Adipocyte (in vitro differentiated cells): ENCODE results near the gene MCM3AP.

Experiments used
- DNase-seq: peaks from one replicate; pipeline ENCODE4 v3.0.0-alpha.2; 2015; ENCODE audit warnings: low read depth
- H3K27me3 ChIP-seq: replicated peaks from 2 replicates; pipeline ENCODE4 v1.7.0; 2013; ENCODE audit warnings: mild to moderate bottlenecking, low read length, moderate library complexity; ENCODE audit not compliant: control insufficient read depth, insufficient read depth
- H3K36me3 ChIP-seq: 2 replicates; pipeline ENCODE4 v1.7.0; 2013; ENCODE audit warnings: low read length, mild to moderate bottlenecking, moderate library complexity; ENCODE audit not compliant: control insufficient read depth, insufficient read depth, severe bottlenecking
- H3K4me1 ChIP-seq: 2 replicates; pipeline ENCODE4 v1.7.0; 2013; ENCODE audit warnings: mild to moderate bottlenecking, low read length, moderate library complexity; ENCODE audit not compliant: control insufficient read depth, insufficient read depth
- H3K4me3 ChIP-seq: 2 replicates; pipeline ENCODE4 v1.7.0; 2013; ENCODE audit warnings: mild to moderate bottlenecking, low read length, moderate library complexity
- H3K9ac ChIP-seq: 2 replicates; pipeline ENCODE4 v1.7.0; 2013; ENCODE audit warnings: mild to moderate bottlenecking, low read length, moderate library complexity
- H3K9me3 ChIP-seq: 2 replicates; pipeline ENCODE4 v1.7.0; 2013; ENCODE audit warnings: mild to moderate bottlenecking, low read length, moderate library complexity; ENCODE audit not compliant: control insufficient read depth

The MCM3AP gene

DNA sequence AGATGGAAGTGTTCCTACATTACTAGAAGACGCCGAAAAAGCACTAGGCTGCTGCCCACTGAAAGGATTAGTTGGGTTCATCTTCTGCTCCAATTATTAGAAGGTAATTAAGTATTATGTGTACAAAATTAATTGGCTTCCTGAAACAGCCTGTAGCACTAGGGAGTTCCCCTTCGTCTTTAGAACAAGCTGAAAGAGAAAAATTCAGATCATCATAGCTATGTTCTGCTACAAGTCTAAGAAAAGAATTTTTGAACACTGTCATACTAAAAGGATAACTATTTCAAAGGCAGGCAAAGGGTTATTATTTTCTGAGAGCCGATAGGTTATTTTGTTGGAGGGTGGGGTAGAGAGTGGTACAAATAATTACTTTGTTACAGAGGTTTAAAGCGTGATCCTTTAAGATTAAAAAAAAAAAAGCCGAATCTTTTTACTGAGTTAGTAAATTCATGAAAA, at the start of gene MCM3AP:
Gene MCM3AP, minus strand, starts transcription at position 406 of the 456 bp plus-strand sequence. Its CDS starts 325 bp downstream, at position 81.
- Histone ChIP-seq H3K27me3 (no peaks in the 10 kb centered on the region), H3K4me3 (peak within 1 kb of the TSS; percentile 99), H3K9me3 (no peaks in the 10 kb centered on the region), H3K4me1 (peaks cover 43% of the 10 kb centered on the region), H3K9ac (peak within 1 kb of the TSS; percentile 96), H3K36me3 (peaks cover 34% of the 10 kb centered on the region)
- DNase-seq: no peak

DNA sequence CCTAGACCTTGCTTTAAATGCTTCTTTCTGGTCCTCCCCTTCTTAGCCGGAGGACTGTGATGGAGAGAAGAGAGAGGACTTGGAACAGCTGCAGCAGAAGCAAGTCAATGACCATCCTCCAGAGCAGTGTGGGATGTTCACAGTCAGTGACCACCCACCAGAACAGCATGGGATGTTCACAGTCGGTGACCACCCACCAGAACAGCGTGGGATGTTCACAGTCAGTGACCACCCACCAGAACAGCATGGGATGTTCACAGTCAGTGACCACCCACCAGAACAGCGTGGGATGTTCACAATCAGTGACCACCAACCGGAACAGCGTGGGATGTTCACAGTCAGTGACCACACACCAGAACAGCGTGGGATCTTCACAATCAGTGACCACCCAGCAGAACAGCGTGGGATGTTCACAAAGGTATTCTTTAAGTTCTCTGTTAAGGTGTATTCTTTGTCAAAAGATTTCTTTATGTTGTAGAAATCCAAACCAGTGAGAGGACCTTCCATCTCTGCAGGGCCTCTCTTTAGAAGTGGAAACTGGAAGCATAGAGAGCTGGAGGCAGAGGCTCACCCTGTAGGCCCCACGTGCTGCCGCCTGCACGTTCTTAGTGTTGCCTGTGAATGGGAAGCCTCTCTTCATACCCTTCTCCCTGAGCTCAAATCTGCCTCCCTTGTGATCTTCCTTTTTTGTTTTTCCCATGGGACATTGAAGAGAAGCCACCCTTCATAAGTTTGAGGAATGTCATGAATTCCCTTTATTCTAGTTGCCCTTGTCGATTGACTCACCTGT, 49.1 kb upstream of the MCM3AP start:
- no peaks in the 10 kb centered on the region for H3K9me3 ChIP-seq
- DNase-seq: no peak
- H3K4me1 ChIP-seq: peaks cover 9% of the 10 kb centered on the region
- H3K4me3 ChIP-seq: no peak overlapping the region
- no peaks in the 10 kb centered on the region for H3K27me3 ChIP-seq
- H3K36me3 ChIP-seq: peaks cover 51% of the 10 kb centered on the region
- H3K9ac ChIP-seq: no peak overlapping the region

DNA sequence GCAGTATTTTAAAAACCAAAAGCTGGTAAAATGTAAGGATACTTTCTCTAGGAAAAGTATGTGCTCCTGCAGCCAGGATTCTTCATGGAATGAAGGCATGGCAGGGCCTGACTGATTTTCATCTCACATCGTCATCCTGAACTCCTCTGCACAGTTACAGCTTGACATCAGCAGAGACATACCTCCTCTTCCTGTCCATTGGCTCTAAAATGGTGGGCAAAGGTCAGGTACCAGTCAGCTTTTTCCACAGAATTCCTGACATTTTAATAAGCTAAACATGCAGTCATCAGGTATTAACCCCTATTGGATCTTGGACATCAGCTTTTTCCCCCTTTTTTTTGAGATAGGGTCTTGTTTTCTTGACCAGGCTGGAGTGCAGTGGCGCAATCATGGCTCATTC, 44.4 kb upstream of the MCM3AP start:
- DNase-seq: no peak
- H3K4me1 ChIP-seq: peaks cover 20% of the 10 kb centered on the region
- no peak overlapping the region for H3K9ac ChIP-seq
- no peak overlapping the region for H3K4me3 ChIP-seq
- no peaks in the 10 kb centered on the region for H3K27me3 ChIP-seq
- H3K9me3 ChIP-seq: no peaks in the 10 kb centered on the region
- H3K36me3 ChIP-seq: peaks cover 38% of the 10 kb centered on the region

DNA sequence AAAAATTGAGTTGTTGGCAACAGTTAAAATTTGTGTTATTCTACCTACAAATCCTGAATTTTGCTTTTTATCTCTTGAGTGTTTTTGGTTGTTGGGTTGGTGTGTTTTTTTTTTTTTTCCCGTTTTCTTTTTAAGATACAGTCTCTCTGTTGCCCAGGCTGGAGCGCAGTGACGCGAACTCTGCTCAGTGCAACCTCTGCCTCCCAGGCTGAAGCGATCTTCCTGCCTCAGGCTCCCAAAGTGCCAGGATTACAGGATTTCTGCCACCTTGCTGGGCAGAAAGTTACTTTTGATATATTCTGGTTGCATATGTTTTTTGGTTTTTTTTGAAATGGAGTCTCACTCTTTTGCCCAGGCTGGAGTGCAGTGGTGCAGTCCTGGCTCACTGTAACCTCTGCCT, 42.7 kb upstream of the MCM3AP start:
- Histone ChIP-seq H3K27me3 (no peaks in the 10 kb centered on the region), H3K9me3 (no peaks in the 10 kb centered on the region), H3K36me3 (peaks cover 32% of the 10 kb centered on the region), H3K4me3 (no peak overlapping the region), H3K9ac (no peak overlapping the region), H3K4me1 (peaks cover 21% of the 10 kb centered on the region)
- no peak for DNase-seq

DNA sequence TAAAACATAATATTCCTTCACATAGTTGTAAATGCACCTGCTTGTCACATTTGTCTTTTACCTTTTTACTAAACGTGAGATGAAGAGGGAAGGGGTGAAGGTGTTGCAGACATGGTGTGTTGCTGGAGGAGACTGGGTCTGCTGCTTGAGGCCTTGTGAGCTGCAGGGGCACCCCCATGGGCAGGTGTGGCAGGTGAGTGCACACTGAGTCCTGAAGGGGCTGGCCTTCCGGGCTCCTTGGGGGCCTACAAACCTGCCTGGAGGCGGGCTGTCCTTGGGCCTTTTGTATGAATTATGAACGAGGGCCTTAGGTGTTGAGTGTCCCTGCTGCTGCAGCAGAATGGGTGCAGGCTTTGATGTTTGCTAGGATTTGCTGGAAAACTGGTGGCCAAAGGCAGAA, 42.3 kb upstream of the MCM3AP start:
- DNase-seq: no peak
- H3K9ac ChIP-seq: no peak overlapping the region
- H3K4me3 ChIP-seq: no peak overlapping the region
- no peaks in the 10 kb centered on the region for H3K9me3 ChIP-seq
- peaks cover 23% of the 10 kb centered on the region for H3K4me1 ChIP-seq
- H3K36me3 ChIP-seq: peaks cover 32% of the 10 kb centered on the region
- no peaks in the 10 kb centered on the region for H3K27me3 ChIP-seq

DNA sequence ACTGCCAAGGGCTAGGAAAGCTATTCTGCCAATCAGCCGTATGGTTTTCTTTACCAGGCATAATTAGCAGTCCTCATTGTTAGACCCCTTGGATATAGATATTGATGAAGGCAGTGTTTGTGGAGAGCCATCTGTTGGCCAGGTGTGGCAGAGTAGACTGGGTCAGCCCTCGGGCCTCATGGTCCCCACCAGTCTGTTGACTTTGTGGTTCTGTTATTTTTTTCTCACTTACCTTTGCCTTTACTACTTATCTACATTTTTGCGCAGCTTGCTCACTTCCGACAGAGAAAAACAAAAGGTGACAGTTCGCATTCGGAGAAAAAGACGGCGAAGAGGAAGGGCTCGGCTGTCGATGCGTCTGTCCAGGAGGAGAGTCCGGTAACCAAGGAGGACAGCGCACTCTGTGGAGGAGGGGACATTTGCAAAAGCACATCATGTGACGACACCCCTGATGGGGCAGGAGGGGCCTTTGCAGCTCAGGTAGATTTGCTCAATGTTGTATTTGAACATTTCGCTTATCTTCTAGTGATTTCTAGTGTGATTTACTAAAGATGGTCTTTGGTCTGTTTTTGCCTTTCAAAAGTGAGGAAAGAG, 40.8 kb upstream of the MCM3AP start:
- no peaks in the 10 kb centered on the region for H3K27me3 ChIP-seq
- peak overlapping the region; percentile 89 for H3K4me3 ChIP-seq
- no peaks in the 10 kb centered on the region for H3K9me3 ChIP-seq
- DNase-seq: no peak
- H3K4me1 ChIP-seq: peaks cover 24% of the 10 kb centered on the region
- peak overlapping the region; percentile 83 for H3K9ac ChIP-seq
- peaks cover 29% of the 10 kb centered on the region for H3K36me3 ChIP-seq

DNA sequence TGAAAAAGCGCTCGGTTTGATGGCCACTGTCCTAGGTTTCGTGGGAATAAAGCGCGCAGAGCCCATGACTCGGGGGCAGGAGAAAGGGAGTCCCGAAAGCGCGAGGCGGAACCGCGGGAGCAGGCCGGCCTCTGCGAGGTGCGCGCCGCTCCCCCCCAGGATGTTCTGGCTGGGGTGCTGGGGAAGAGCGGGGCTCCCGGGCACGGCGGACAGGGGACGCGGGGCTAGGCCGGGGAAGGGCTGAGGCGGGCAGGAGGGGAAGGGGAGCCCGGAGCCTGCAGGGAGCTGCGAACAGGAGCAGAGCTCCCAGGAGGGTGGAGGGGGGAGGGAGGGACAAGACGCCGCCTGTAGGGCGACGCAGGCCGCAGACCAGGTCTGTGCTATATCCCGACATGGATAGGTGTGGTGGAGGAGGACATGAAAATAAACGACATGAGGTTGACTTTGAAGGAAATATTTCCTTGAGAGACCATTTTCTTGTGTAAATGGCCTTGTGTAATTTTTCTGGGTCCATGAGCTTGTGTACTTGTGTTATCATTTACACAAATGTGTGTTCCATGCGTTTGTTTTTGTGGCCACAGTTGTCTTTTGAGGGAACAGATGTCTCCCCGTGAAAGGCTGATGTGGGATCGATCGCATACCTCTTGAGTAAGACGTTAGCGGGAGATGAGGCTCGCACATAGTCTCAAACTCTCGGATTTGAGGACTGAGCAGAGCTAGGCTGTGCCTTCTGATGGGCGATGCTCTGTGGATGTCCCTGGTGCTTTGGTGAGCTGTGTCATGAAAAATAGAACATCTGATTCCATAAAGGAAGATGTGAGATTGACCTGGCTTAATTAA, 39.9 kb upstream of the MCM3AP start:
- Histone ChIP-seq H3K27me3 (no peaks in the 10 kb centered on the region), H3K4me1 (peaks cover 24% of the 10 kb centered on the region), H3K4me3 (peak overlapping the region; percentile 89), H3K9me3 (no peaks in the 10 kb centered on the region), H3K36me3 (peaks cover 25% of the 10 kb centered on the region), H3K9ac (peak overlapping the region; percentile 83)
- DNase-seq: peak; percentile 73

DNA sequence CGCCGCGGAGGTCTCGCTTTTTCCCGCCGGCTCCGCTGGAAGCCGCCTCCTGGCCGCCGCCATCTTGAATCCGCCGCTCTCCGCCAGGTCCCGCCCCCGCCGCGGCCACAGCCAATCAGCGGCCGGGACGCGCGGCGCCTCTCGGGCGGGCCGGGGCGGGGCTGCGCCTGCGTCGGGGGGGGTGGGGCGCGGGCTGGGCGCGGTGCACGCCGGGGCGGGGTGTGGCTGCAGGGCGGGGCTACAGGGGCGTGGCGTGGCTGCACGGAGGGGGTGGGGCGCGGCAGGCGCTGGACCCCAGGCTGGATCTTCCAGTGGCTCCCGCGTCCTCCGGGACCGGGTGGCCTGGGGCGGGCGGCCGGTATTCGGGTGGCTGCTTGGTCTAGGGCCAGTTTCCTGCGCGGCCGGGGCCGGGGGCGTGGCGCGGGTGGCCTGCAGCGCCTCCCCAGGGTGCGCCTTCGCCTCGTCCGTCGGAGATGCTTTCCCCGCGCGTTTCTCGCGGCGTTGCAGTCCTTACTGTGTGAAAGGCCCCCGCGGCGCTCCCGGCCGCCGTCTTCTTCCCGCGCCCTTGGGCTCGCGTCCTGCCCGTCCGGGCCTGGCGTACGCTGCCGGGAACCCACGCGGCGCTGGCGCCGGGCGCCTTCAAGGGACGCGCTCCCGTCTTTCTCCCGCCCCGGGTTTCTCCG, 39.1 kb upstream of the MCM3AP start:
- Histone ChIP-seq H3K27me3 (no peaks in the 10 kb centered on the region), H3K36me3 (peaks cover 21% of the 10 kb centered on the region), H3K9ac (peak overlapping the region; percentile 94), H3K9me3 (no peaks in the 10 kb centered on the region), H3K4me3 (peak overlapping the region; percentile 95), H3K4me1 (peaks cover 24% of the 10 kb centered on the region)
- peak; percentile 93 for DNase-seq

DNA sequence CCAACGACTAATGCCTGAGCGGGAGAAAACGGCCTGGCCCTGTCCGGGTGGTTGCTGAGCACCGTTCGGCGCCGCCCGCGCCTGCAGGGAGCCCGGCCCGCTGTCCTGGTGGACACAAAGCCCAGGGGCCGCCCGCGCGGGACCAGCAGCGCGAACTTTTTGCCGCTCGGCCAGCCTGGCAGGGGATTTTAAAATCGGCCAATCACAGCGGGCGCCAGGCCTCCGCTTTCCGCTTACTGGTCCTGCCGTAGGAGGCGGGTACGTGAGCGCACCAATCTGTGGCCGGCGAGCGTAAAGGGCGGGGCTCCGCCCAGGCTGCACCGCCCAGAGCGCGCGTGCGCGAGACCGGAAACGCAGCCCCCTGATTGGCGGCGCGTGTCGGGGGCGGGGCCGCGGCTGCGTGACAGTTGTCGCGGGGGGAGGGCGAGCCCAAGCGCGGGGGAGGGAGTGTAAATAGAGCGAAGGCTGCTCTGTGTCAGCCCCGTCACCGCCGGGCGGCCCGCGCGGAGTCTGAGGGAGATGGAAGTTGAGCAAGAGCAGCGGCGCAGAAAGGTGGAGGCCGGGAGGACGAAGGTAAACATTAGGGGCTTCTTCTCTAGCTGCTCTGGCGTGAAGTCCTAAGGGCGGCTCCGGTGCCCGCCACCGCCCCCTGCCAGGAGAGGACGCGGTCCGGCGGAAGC, 38.4 kb upstream of the MCM3AP start, which contains the start of the genes C21orf58 and PCNT:
Gene C21orf58, minus strand, starts transcription at position 161 of the 680 bp plus-strand sequence. CDS start 1,132 bp downstream, outside the sequence.
Gene PCNT, plus strand, starts transcription at position 447 of the 680 bp plus-strand sequence. Its CDS starts 73 bp downstream, at position 520.
- Histone ChIP-seq H3K27me3 (no peaks in the 10 kb centered on the region), H3K4me1 (peaks cover 24% of the 10 kb centered on the region), H3K9ac (peak within 1 kb of the TSS; percentile 94), H3K4me3 (peak within 1 kb of the TSS; percentile 95), H3K9me3 (no peaks in the 10 kb centered on the region), H3K36me3 (peaks cover 15% of the 10 kb centered on the region)
- DNase-seq: peak; percentile 99

DNA sequence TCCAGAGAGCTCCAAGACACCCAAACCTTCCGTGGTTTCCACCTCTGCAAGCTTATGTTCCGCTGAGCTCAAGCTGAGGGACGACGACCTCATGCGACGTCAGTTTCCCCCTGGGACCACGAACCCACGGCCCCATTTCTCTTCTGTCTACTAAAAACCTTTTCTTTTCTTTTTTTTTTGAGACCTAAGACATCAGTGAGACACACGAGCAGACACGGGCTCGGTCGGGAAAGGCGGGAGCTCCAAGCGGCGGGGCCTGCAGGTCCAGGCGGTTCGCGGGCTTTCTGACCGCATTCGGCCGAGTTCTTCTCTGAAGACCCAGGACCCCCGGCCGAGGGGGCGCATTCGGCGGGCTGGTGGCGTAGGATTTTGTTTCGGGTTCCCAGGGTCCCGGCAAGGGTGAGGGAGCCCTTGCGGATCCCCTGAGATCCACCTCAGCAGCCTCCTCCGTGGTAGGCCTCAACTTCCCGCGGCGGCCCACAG, 37.9 kb upstream of the MCM3AP start:
- Histone ChIP-seq H3K36me3 (peaks cover 10% of the 10 kb centered on the region), H3K9ac (peak overlapping the region; percentile 86), H3K4me1 (peaks cover 24% of the 10 kb centered on the region), H3K4me3 (peak overlapping the region; percentile 95), H3K9me3 (no peaks in the 10 kb centered on the region), H3K27me3 (no peaks in the 10 kb centered on the region)
- peak; percentile 53 for DNase-seq
